WTC11 (cell line): ENCODE data around the gene PSMD11. TPM values are rescaled to one million over a fixed set of nuclear protein-coding genes. Genes with fewer than 3 reads are reported as not detected.

Experiments used
- ATAC-seq: fragments of 200-7000 bp; cut with Tn5 transposase; 2 replicates; pipeline ENCODE4 v1.10.0; 2021; ENCODE audit warnings: mild to moderate bottlenecking, moderate library complexity
- CTCF ChIA-PET: fragments of 300-600 bp; sonication (Branson Sonifier 250); formaldehyde crosslinking; loops from one replicate; lab custom pipeline; 2021; ENCODE audit warnings: antibody characterized with exemption; lab: Charles Lee
- POLR2A ChIA-PET: fragments of 350-600 bp; sonication (Branson Sonifier 250); formaldehyde crosslinking; loops from one replicate; lab custom pipeline; 2021; ENCODE audit warnings: antibody characterized with exemption; lab: Charles Lee
- DNase-seq: peaks from one replicate; pipeline ENCODE4 v3.0.0; 2021; ENCODE audit warnings: low spot score
- H3K27ac Mint-ChIP-seq: 2 replicates; pipeline ENCODE4 v1.8.0; 2021; ENCODE audit warnings: mixed read lengths
- H3K27me3 Mint-ChIP-seq: 2 replicates; pipeline ENCODE4 v1.8.0; 2021; ENCODE audit warnings: low read depth, mild to moderate bottlenecking, moderate library complexity, mixed read lengths
- H3K36me3 Mint-ChIP-seq: 2 replicates; pipeline ENCODE4 v1.8.0; 2021; ENCODE audit warnings: mixed read lengths
- H3K4me1 Mint-ChIP-seq: 2 replicates; pipeline ENCODE4 v1.8.0; 2022; ENCODE audit warnings: mixed read lengths
- H3K4me3 Mint-ChIP-seq: 2 replicates; pipeline ENCODE4 v1.8.0; 2021; ENCODE audit warnings: mild to moderate bottlenecking, moderate library complexity, mixed read lengths
- H3K9me3 Mint-ChIP-seq: 2 replicates; pipeline ENCODE4 v1.8.0; 2021; ENCODE audit warnings: mixed read lengths
- CREM ChIP-seq: sonication (generic); formaldehyde crosslinking; IDR thresholded peaks from 2 replicates; pipeline ENCODE4 v1.8.1; 2022; ENCODE audit warnings: mild to moderate bottlenecking, missing genetic modification reagents, moderate library complexity
- ESRRA ChIP-seq: sonication (generic); formaldehyde crosslinking; IDR thresholded peaks from 2 replicates; pipeline ENCODE4 v1.8.1; 2022; ENCODE audit warnings: mild to moderate bottlenecking, missing genetic modification reagents, borderline replicate concordance
- FOXJ3 ChIP-seq: sonication (generic); formaldehyde crosslinking; IDR thresholded peaks from 2 replicates; pipeline ENCODE4 v1.9.0; 2021; ENCODE audit warnings: missing genetic modification reagents, mild to moderate bottlenecking, borderline replicate concordance
- FOXP4 ChIP-seq: sonication (generic); formaldehyde crosslinking; IDR thresholded peaks from 2 replicates; pipeline ENCODE4 v1.8.0; 2022; ENCODE audit warnings: mild to moderate bottlenecking, missing genetic modification reagents
- GABPB1 ChIP-seq: sonication (generic); formaldehyde crosslinking; IDR thresholded peaks from 2 replicates; pipeline ENCODE4 v1.8.1; 2023; ENCODE audit warnings: mild to moderate bottlenecking, missing genetic modification reagents
- GTF2I ChIP-seq: fragments of 250-450 bp; sonication (Bioruptor Pico); conservative IDR thresholded peaks from 2 replicates; pipeline ENCODE4 v1.4.0; 2021; ENCODE audit warnings: mild to moderate bottlenecking
- HMGA2 ChIP-seq: fragments of 250-450 bp; sonication (Bioruptor Pico); IDR thresholded peaks from 2 replicates; pipeline ENCODE4 v1.4.0; 2021; ENCODE audit warnings: mild to moderate bottlenecking, moderate library complexity
- KAT7 ChIP-seq: sonication (generic); formaldehyde crosslinking; IDR thresholded peaks from 2 replicates; pipeline ENCODE4 v1.8.1; 2023; ENCODE audit warnings: missing genetic modification reagents, mild to moderate bottlenecking, borderline replicate concordance
- NFATC4 ChIP-seq: fragments of 250-450 bp; sonication (Bioruptor Pico); IDR thresholded peaks from 2 replicates; pipeline ENCODE4 v1.9.0; 2021; ENCODE audit warnings: mild to moderate bottlenecking
- NR2C2 ChIP-seq: sonication (generic); formaldehyde crosslinking; IDR thresholded peaks from 2 replicates; pipeline ENCODE4 v1.8.0; 2022; ENCODE audit warnings: mild to moderate bottlenecking, missing genetic modification reagents
- OVOL2 ChIP-seq: fragments of 250-450 bp; sonication (Bioruptor Pico); IDR thresholded peaks from 2 replicates; pipeline ENCODE4 v1.9.0; 2021; ENCODE audit warnings: mild to moderate bottlenecking, borderline replicate concordance
- SOX15 ChIP-seq: fragments of 250-450 bp; sonication (Bioruptor Pico); IDR thresholded peaks from 2 replicates; pipeline ENCODE4 v1.9.0; 2021; ENCODE audit warnings: mild to moderate bottlenecking
- STAT6 ChIP-seq: sonication (generic); formaldehyde crosslinking; conservative IDR thresholded peaks from 2 replicates; pipeline ENCODE4 v1.8.1; 2023; ENCODE audit warnings: mild to moderate bottlenecking, low read depth, missing genetic modification reagents, moderate library complexity
- TP53 ChIP-seq: sonication (generic); formaldehyde crosslinking; IDR thresholded peaks from 2 replicates; pipeline ENCODE4 v1.8.1; 2023; ENCODE audit warnings: mild to moderate bottlenecking, missing genetic modification reagents
- ZNF263 ChIP-seq: sonication (generic); formaldehyde crosslinking; IDR thresholded peaks from 2 replicates; pipeline ENCODE4 v1.8.1; 2022; ENCODE audit warnings: low read depth, mild to moderate bottlenecking, moderate library complexity, missing genetic modification reagents
- ZNF512 ChIP-seq: sonication (generic); formaldehyde crosslinking; IDR thresholded peaks from 2 replicates; pipeline ENCODE4 v1.8.1; 2022; ENCODE audit warnings: missing genetic modification reagents, borderline replicate concordance
- total RNA-seq: library from RNA; stranded (reverse); gene quantifications from 3 replicates; pipeline ENCODE4 v1.2.3, GENCODE V29; 2021
- TF ChIP-seq, protein P1 (sequence below): fragments of 250-450 bp; sonication (Bioruptor Pico); IDR thresholded peaks from 2 replicates; pipeline ENCODE4 v1.8.0; 2021; ENCODE audit warnings: mild to moderate bottlenecking
- TF ChIP-seq, protein P2 (sequence below): sonication (generic); formaldehyde crosslinking; IDR thresholded peaks from 2 replicates; pipeline ENCODE4 v1.8.1; 2022; ENCODE audit warnings: mild to moderate bottlenecking, missing genetic modification reagents, moderate library complexity, borderline replicate concordance
- TF ChIP-seq, protein P3 (sequence below): fragments of 250-450 bp; sonication (Bioruptor Pico); IDR thresholded peaks from 2 replicates; pipeline ENCODE4 v1.9.0; 2021; ENCODE audit warnings: mild to moderate bottlenecking, borderline replicate concordance

The PSMD11 gene
- total RNA-seq, 1 experiment from 2014 or later, result 155 TPM

DNA sequence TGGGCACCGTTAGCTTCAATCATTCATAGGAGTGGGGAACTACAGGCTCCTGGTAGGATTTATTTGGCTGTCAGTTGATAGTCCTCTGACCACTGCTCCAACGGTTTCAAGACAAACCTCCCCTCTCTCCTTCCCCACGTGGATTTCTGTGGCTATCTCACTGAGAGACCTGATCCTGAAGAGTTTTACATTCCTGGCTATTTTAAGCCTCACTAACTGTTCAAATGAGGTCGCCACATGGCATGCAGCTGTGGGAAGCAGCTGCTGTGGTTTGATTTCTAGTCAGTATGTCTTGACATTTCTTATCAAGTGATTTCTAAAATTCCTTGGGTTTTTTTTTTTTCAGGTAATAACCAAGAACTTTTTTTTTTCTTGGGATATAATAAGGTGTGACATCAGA, 80.8 kb downstream of the PSMD11 start:
- Mint-ChIP-seq H3K36me3 (no peaks in the 10 kb centered on the region), H3K4me1 (peaks cover 33% of the 10 kb centered on the region), H3K9me3 (no peaks in the 10 kb centered on the region), H3K27ac (no peak overlapping the region), H3K4me3 (no peak overlapping the region), H3K27me3 (peaks cover 4% of the 10 kb centered on the region; the same call in 1 of the 2 replicates)
- CTCF ChIA-PET, result interaction anchor here (1.1 to 1.8 kb wide), 2 partner anchors 41 to 134 kb away, joined by 3 read pairs; no protein-coding TSS in a partner anchor
- ATAC-seq, result no peak
- POLR2A ChIA-PET, result no interaction called here
- no peak for DNase-seq
- TF ChIP-seq STAT6 (CRISPR knock-in tag) (no peak), FOXJ3 (CRISPR knock-in tag) (no peak), ESRRA (CRISPR knock-in tag) (no peak), CREM (CRISPR knock-in tag) (no peak), SOX15 (no peak), FOXP4 (CRISPR knock-in tag) (no peak), ZNF512 (no peak), ZNF263 (CRISPR knock-in tag) (no peak), NFATC4 (no peak), TP53 (CRISPR knock-in tag) (no peak), KAT7 (CRISPR knock-in tag) (no peak), NR2C2 (CRISPR knock-in tag) (no peak)
- TF ChIP-seq, protein P1, sequence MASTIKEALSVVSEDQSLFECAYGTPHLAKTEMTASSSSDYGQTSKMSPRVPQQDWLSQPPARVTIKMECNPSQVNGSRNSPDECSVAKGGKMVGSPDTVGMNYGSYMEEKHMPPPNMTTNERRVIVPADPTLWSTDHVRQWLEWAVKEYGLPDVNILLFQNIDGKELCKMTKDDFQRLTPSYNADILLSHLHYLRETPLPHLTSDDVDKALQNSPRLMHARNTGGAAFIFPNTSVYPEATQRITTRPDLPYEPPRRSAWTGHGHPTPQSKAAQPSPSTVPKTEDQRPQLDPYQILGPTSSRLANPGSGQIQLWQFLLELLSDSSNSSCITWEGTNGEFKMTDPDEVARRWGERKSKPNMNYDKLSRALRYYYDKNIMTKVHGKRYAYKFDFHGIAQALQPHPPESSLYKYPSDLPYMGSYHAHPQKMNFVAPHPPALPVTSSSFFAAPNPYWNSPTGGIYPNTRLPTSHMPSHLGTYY (CRISPR knock-in tag), result no peak

DNA sequence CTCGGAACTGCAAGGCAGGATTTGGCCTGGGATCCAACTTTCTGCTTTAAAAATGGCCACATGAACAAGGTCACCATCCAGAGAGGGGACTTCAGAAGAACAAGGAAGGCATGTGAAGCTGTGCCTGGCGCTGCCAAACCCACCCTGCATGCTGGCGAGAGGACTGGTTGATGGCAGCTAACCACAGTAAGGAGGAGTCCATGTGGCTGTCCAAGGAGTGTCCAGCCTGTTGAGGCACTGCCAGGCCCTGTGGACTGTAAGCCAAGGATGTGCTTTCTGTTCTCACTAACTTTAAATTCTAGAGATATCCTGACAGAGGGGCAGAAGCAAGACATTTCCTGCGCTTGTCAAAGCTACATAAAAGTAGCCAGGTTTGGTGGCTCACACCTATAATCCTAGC, 82.8 kb downstream of the PSMD11 start:
- H3K4me1 Mint-ChIP-seq, result peaks cover 18% of the 10 kb centered on the region
- H3K36me3 Mint-ChIP-seq, result no peaks in the 10 kb centered on the region
- ATAC-seq (no peak), DNase-seq (no peak)
- POLR2A ChIA-PET, result no interaction called here
- CTCF ChIA-PET, result no interaction called here
- peak overlapping the region; percentile 20; the same call in 1 of the 2 replicates for H3K27ac Mint-ChIP-seq
- no peaks in the 10 kb centered on the region for H3K9me3 Mint-ChIP-seq
- H3K4me3 Mint-ChIP-seq, result no peak overlapping the region
- peaks cover 4% of the 10 kb centered on the region; the same call in 1 of the 2 replicates for H3K27me3 Mint-ChIP-seq
- TF ChIP-seq HMGA2 (CRISPR knock-in tag), result no peak
- TF ChIP-seq, protein P2, sequence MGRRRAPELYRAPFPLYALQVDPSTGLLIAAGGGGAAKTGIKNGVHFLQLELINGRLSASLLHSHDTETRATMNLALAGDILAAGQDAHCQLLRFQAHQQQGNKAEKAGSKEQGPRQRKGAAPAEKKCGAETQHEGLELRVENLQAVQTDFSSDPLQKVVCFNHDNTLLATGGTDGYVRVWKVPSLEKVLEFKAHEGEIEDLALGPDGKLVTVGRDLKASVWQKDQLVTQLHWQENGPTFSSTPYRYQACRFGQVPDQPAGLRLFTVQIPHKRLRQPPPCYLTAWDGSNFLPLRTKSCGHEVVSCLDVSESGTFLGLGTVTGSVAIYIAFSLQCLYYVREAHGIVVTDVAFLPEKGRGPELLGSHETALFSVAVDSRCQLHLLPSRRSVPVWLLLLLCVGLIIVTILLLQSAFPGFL (CRISPR knock-in tag), result no peak
- TF ChIP-seq, protein P1 (CRISPR knock-in tag), result no peak
- TF ChIP-seq, protein P3, sequence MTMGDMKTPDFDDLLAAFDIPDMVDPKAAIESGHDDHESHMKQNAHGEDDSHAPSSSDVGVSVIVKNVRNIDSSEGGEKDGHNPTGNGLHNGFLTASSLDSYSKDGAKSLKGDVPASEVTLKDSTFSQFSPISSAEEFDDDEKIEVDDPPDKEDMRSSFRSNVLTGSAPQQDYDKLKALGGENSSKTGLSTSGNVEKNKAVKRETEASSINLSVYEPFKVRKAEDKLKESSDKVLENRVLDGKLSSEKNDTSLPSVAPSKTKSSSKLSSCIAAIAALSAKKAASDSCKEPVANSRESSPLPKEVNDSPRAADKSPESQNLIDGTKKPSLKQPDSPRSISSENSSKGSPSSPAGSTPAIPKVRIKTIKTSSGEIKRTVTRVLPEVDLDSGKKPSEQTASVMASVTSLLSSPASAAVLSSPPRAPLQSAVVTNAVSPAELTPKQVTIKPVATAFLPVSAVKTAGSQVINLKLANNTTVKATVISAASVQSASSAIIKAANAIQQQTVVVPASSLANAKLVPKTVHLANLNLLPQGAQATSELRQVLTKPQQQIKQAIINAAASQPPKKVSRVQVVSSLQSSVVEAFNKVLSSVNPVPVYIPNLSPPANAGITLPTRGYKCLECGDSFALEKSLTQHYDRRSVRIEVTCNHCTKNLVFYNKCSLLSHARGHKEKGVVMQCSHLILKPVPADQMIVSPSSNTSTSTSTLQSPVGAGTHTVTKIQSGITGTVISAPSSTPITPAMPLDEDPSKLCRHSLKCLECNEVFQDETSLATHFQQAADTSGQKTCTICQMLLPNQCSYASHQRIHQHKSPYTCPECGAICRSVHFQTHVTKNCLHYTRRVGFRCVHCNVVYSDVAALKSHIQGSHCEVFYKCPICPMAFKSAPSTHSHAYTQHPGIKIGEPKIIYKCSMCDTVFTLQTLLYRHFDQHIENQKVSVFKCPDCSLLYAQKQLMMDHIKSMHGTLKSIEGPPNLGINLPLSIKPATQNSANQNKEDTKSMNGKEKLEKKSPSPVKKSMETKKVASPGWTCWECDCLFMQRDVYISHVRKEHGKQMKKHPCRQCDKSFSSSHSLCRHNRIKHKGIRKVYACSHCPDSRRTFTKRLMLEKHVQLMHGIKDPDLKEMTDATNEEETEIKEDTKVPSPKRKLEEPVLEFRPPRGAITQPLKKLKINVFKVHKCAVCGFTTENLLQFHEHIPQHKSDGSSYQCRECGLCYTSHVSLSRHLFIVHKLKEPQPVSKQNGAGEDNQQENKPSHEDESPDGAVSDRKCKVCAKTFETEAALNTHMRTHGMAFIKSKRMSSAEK (CRISPR knock-in tag), result no peak
- no peak for TF ChIP-seq GTF2I
- TF ChIP-seq OVOL2 (CRISPR knock-in tag), result no peak
- no peak for TF ChIP-seq GABPB1 (CRISPR knock-in tag)
- TF ChIP-seq, all 79 proteins: peak for 0
